A673 (cell line): ENCODE results near the gene HPS4. TPM values are rescaled to one million over a fixed set of nuclear protein-coding genes. Genes with fewer than 3 reads are reported as not detected.

Experiments
- BruUV-seq: library from RNA; stranded (reverse); fragments of 400-500 nt; replicated peaks from 2 replicates; lab custom pipeline; 2021; lab: Mats Ljungman, UMichigan
- CTCF ChIA-PET: fragments of 300-600 bp; sonication (Branson Sonifier 250); formaldehyde crosslinking; loops from one replicate; lab custom pipeline; 2022; ENCODE audit warnings: antibody characterized with exemption; lab: Charles Lee
- POLR2A ChIA-PET: fragments of 300-600 bp; sonication (Branson Sonifier 250); formaldehyde crosslinking; loops from one replicate; lab custom pipeline; 2022; ENCODE audit warnings: antibody characterized with exemption; ENCODE audit not compliant: low non-redundant PET; lab: Charles Lee
- DNase-seq: peaks from one replicate; pipeline ENCODE4 v3.0.0-alpha.2; 2015; ENCODE audit warnings: low spot score
- H3K27ac ChIP-seq: fragments of 200-600 bp; sonication (generic); 2 replicates; pipeline ENCODE4 v1.5.1; 2016; ENCODE audit warnings: mixed run types, low read depth, mild to moderate bottlenecking, mixed read lengths, antibody characterized with exemption, low read length; ENCODE audit not compliant: poor library complexity, severe bottlenecking
- H3K27me3 ChIP-seq: fragments of 200-600 bp; sonication (generic); replicated peaks from 2 replicates; pipeline ENCODE4 v1.6.1; 2017; ENCODE audit warnings: mixed run types, low read depth, mild to moderate bottlenecking, mixed read lengths, antibody characterized with exemption, low read length; ENCODE audit not compliant: insufficient read depth, poor library complexity
- H3K36me3 ChIP-seq: fragments of 200-600 bp; sonication (generic); 2 replicates; pipeline ENCODE4 v1.6.1; 2016; ENCODE audit warnings: mixed run types, mild to moderate bottlenecking, mixed read lengths, antibody characterized with exemption, low read length; ENCODE audit not compliant: insufficient read depth, poor library complexity, severe bottlenecking
- H3K4me1 ChIP-seq: fragments of 200-600 bp; sonication (generic); 2 replicates; pipeline ENCODE4 v1.6.1; 2017; ENCODE audit warnings: mixed run types, mild to moderate bottlenecking, mixed read lengths, antibody characterized with exemption, low read length; ENCODE audit not compliant: insufficient read depth, poor library complexity, severe bottlenecking
- H3K4me3 ChIP-seq: fragments of 200-600 bp; sonication (generic); 2 replicates; pipeline ENCODE4 v1.5.1; 2016; ENCODE audit warnings: low read depth, mixed run types, mild to moderate bottlenecking, mixed read lengths, low read length; ENCODE audit not compliant: poor library complexity, severe bottlenecking
- H3K9me3 ChIP-seq: fragments of 200-600 bp; sonication (generic); 2 replicates; pipeline ENCODE4 v1.6.1; 2016; ENCODE audit warnings: mixed run types, low read depth, mild to moderate bottlenecking, mixed read lengths, antibody characterized with exemption, low read length; ENCODE audit not compliant: poor library complexity, severe bottlenecking
- EZH2 ChIP-seq: fragments of 200-600 bp; sonication (generic); IDR thresholded peaks from 2 replicates; pipeline ENCODE4 v1.6.1; 2017; ENCODE audit warnings: borderline replicate concordance, low read depth, mild to moderate bottlenecking, mixed read lengths, antibody characterized with exemption, low read length; ENCODE audit not compliant: poor library complexity, severe bottlenecking
- intact Hi-C: fragments of 100-400 bp; cut with micrococcal nuclease; formaldehyde crosslinking; loops from one replicate; pipeline ENCODE4 v1.10.0; 2022; ENCODE audit not compliant: unreplicated experiment
- total RNA-seq: library from RNA; stranded (reverse); gene quantifications from 2 replicates; pipeline ENCODE4 v1.2.3, GENCODE V29; 2021
- TF ChIP-seq, protein P1 (sequence below): fragments of 300-800, 200-600 bp; sonication (generic); conservative IDR thresholded peaks from 2 replicates; pipeline ENCODE4 v1.5.1; 2017; ENCODE audit warnings: low read depth, mild to moderate bottlenecking, antibody characterized with exemption, low read length, moderate library complexity, mixed read lengths

Gene HPS4
- total RNA-seq, 1 experiment from 2014 or later: 47.9 TPM

- intact Hi-C loops: no loop called here
- TF ChIP-seq EZH2: no peak
- TF ChIP-seq, protein P1, sequence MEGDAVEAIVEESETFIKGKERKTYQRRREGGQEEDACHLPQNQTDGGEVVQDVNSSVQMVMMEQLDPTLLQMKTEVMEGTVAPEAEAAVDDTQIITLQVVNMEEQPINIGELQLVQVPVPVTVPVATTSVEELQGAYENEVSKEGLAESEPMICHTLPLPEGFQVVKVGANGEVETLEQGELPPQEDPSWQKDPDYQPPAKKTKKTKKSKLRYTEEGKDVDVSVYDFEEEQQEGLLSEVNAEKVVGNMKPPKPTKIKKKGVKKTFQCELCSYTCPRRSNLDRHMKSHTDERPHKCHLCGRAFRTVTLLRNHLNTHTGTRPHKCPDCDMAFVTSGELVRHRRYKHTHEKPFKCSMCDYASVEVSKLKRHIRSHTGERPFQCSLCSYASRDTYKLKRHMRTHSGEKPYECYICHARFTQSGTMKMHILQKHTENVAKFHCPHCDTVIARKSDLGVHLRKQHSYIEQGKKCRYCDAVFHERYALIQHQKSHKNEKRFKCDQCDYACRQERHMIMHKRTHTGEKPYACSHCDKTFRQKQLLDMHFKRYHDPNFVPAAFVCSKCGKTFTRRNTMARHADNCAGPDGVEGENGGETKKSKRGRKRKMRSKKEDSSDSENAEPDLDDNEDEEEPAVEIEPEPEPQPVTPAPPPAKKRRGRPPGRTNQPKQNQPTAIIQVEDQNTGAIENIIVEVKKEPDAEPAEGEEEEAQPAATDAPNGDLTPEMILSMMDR: no peak
- ChIA-PET POLR2A (no interaction called here), CTCF (no interaction called here)
- no TSS peak for BruUV-seq
- no peak for DNase-seq
- H3K36me3 ChIP-seq: peaks cover 8% of the 10 kb centered on the region
- no peaks in the 10 kb centered on the region for H3K9me3 ChIP-seq
- peaks cover 15% of the 10 kb centered on the region for H3K4me1 ChIP-seq
- no peaks in the 10 kb centered on the region for H3K27me3 ChIP-seq
- H3K4me3 ChIP-seq: no peak overlapping the region
- no peak overlapping the region for H3K27ac ChIP-seq
Observed at GRCh38 chr22:26514419-26515161, 31.0 kb upstream of the HPS4 start.

DNA sequence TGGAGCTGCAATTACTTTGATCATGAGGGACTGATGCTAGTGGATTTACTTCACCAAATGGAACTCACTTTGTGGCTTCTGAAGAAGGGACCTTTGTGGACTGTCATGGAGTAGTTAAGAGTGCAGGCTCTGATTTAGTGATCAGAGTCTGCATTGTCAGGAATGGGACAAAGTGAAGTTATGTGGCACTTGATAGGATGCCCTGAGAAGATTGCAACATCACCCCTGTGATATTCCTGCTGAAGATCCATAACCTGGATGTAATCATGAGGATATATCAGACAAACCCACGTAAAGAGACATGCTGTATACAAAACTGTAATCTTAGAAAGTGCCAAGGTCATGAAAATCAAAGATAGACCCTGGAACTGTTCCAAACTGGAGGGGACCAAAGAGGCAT lies 30.3 kb upstream of the HPS4 start:
- H3K9me3 ChIP-seq: no peaks in the 10 kb centered on the region
- H3K36me3 ChIP-seq: peaks cover 15% of the 10 kb centered on the region
- TF ChIP-seq EZH2: no peak
- TF ChIP-seq, protein P1: no peak
- BruUV-seq: no TSS peak
- no peak overlapping the region for H3K4me3 ChIP-seq
- POLR2A ChIA-PET: no interaction called here
- intact Hi-C loops: no loop called here
- no peak for DNase-seq
- no peaks in the 10 kb centered on the region for H3K27me3 ChIP-seq
- CTCF ChIA-PET: no interaction called here
- H3K27ac ChIP-seq: no peak overlapping the region
- H3K4me1 ChIP-seq: peaks cover 15% of the 10 kb centered on the region

GRCh38 chr22:26512149-26512793 lies 28.7 kb upstream of the HPS4 start, which contains the start of gene TFIP11:
Gene TFIP11 (minus strand): TSS chr22:26512473. CDS start chr22:26510272, 2,201 bp downstream.
- Histone ChIP-seq H3K36me3 (peaks cover 31% of the 10 kb centered on the region), H3K4me3 (peak within 1 kb of the TSS; percentile 81), H3K9me3 (no peaks in the 10 kb centered on the region), H3K27ac (peak within 1 kb of the TSS; percentile 73), H3K27me3 (no peaks in the 10 kb centered on the region), H3K4me1 (peaks cover 15% of the 10 kb centered on the region)
- TF ChIP-seq EZH2: no peak
- TF ChIP-seq, protein P1: no peak
- intact Hi-C loops: no loop called here
- CTCF ChIA-PET: interaction anchor here (0.6 kb wide), 1 partner anchor 24 kb away, joined by 3 read pairs; no protein-coding TSS in a partner anchor
- DNase-seq: peak; percentile 93
- no TSS peak for BruUV-seq
- POLR2A ChIA-PET: interaction anchor here (0.7 kb wide), 1 partner anchor 53 kb away, joined by 16 read pairs; no protein-coding TSS in a partner anchor
